HepG2 (cell line): ENCODE measurements around the gene PGC. TPM values are rescaled to one million over a fixed set of nuclear protein-coding genes. Genes with fewer than 3 reads are reported as not detected.

ENCODE experiments used
- DPF2 ChIP-seq: sonication (generic); formaldehyde crosslinking; IDR thresholded peaks from 2 replicates; pipeline ENCODE4 v1.4.0; 2020; ENCODE audit warnings: mild to moderate bottlenecking, low read depth, missing genetic modification reagents, borderline replicate concordance
- HNF4G ChIP-seq, 2 experiments: sonication (generic) in 1 of 2; formaldehyde crosslinking in 1 of 2; IDR thresholded peaks; 2 replicates each; pipeline versions ENCODE4 v1.4.0 to v1.6.1; 2011 to 2020; ENCODE audit warnings: borderline replicate concordance in 2 of 2, low read depth in 2 of 2, mild to moderate bottlenecking in 2 of 2, low read length in 1 of 2, missing genetic modification reagents in 1 of 2, moderate library complexity in 1 of 2
- KLF11 ChIP-seq: IDR thresholded peaks from 2 replicates; pipeline ENCODE4 v1.6.1; 2016; ENCODE audit warnings: missing compliant biosample characterization
- KLF13 ChIP-seq: sonication (generic); formaldehyde crosslinking; IDR thresholded peaks from 2 replicates; pipeline ENCODE4 v1.4.0; 2020; ENCODE audit warnings: mild to moderate bottlenecking, missing genetic modification reagents
- NBN ChIP-seq: fragments of 450-650 bp; conservative IDR thresholded peaks from 2 replicates; pipeline ENCODE4 v1.6.1; 2017
- RARA ChIP-seq: IDR thresholded peaks from 2 replicates; pipeline ENCODE4 v1.6.1; 2016; ENCODE audit warnings: missing genetic modification reagents, missing compliant biosample characterization
- TFE3 ChIP-seq: IDR thresholded peaks from 2 replicates; pipeline ENCODE4 v1.6.1; 2016
- ZNF446 ChIP-seq: sonication (generic); formaldehyde crosslinking; IDR thresholded peaks from 2 replicates; pipeline ENCODE4 v1.5.0; 2020; ENCODE audit warnings: mild to moderate bottlenecking, missing genetic modification reagents
- ZNF709 ChIP-seq: sonication (generic); formaldehyde crosslinking; IDR thresholded peaks from 2 replicates; pipeline ENCODE4 v1.5.0; 2020; ENCODE audit warnings: mild to moderate bottlenecking, missing genetic modification reagents
- ZNF747 ChIP-seq: sonication (generic); formaldehyde crosslinking; IDR thresholded peaks from 2 replicates; pipeline ENCODE4 v1.8.1; 2023; ENCODE audit warnings: missing genetic modification reagents, mild to moderate bottlenecking, borderline replicate concordance
- ZSCAN31 ChIP-seq: sonication (generic); formaldehyde crosslinking; IDR thresholded peaks from 2 replicates; pipeline ENCODE4 v1.5.0; 2020; ENCODE audit warnings: low read depth, mild to moderate bottlenecking, missing genetic modification reagents
- polyA plus RNA-seq, 8 experiments: library from polyadenylated mRNA; depleted of rRNA in 3 of 8; stranded (reverse) in 7 of 8; unstranded in 1 of 8; fragments of >200 nt; fragmentation: Illumina TruSeq in 4 of 8; extraction: Trizol in 4 of 8; gene quantifications; 2 replicates each; pipeline versions ENCODE4 v1.2.1 to v1.2.3, GENCODE V29; 2011 to 2016; ENCODE audit warnings: low read depth in 4 of 8, missing spikeins in 1 of 8, mixed read lengths in 1 of 8; ENCODE audit not compliant: insufficient read depth in 1 of 8
- total RNA-seq, 5 experiments: library from RNA; depleted of rRNA; stranded (reverse); fragments of >200 nt; fragmentation: Illumina TruSeq; extraction: Trizol; gene quantifications; 2 replicates each; pipeline ENCODE4 v1.2.3, GENCODE V29; 2016; ENCODE audit warnings: low read depth in 1 of 5
- TF ChIP-seq, protein P1 (sequence below): sonication (generic); formaldehyde crosslinking; IDR thresholded peaks from 2 replicates; pipeline ENCODE4 v1.5.1; 2020; ENCODE audit warnings: mild to moderate bottlenecking, missing genetic modification reagents, borderline replicate concordance

Gene PGC
- total and polyA plus RNA-seq, 2 of the 13 experiments (the other 11 are each of a cell fraction or from before 2014, with no cell fraction given), result 426 to 502 TPM

GRCh38 chr6:41728073-41728936 lies 18.9 kb downstream of the PGC start (continued):
- TF ChIP-seq, protein P1, sequence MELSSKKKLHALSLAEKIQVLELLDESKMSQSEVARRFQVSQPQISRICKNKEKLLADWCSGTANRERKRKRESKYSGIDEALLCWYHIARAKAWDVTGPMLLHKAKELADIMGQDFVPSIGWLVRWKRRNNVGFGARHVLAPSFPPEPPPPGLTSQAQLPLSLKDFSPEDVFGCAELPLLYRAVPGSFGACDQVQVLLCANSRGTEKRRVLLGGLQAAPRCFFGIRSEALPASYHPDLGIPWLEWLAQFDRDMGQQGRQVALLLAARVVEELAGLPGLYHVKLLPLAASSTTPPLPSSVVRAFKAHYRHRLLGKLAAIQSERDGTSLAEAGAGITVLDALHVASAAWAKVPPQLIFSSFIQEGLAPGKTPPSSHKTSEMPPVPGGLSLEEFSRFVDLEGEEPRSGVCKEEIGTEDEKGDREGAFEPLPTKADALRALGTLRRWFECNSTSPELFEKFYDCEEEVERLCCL (CRISPR knock-in tag), result peak; percentile 87; the same call in 1 of the 2 replicates
- TF ChIP-seq KLF11 (no peak), DPF2 (CRISPR knock-in tag) (no peak), KLF13 (CRISPR knock-in tag) (0 out of 2 replicates have a peak, but pooled peaks have one; percentile 31), NBN (no peak), RARA (CRISPR knock-in tag) (no peak), ZSCAN31 (no peak), ZNF747 (CRISPR knock-in tag) (0 out of 2 replicates have a peak, but pooled peaks have one; percentile 59), HNF4G (IDR thresholded peaks at IDR 0.05; ENCODE audit: borderline replicate concordance, low read depth, low read length) (no peak; the same call in 1 of the 2 replicates), HNF4G (CRISPR knock-in tag; IDR thresholded peaks at IDR 0.05; ENCODE audit: borderline replicate concordance, low read depth) (0 out of 2 replicates have a peak, but pooled peaks have one; percentile 61), ZNF446 (CRISPR knock-in tag) (0 out of 2 replicates have a peak, but pooled peaks have one; percentile 54), TFE3 (CRISPR knock-in tag) (no peak), ZNF709 (0 out of 2 replicates have a peak, but pooled peaks have one; percentile 46)
